ENCODE measurements around the gene UBE2H. TPM values are rescaled to one million over a fixed set of nuclear protein-coding genes. Genes with fewer than 3 reads are reported as not detected.

Gene UBE2H
- total RNA-seq, 1 donor from 2014 or later, result 194 TPM

DNA sequence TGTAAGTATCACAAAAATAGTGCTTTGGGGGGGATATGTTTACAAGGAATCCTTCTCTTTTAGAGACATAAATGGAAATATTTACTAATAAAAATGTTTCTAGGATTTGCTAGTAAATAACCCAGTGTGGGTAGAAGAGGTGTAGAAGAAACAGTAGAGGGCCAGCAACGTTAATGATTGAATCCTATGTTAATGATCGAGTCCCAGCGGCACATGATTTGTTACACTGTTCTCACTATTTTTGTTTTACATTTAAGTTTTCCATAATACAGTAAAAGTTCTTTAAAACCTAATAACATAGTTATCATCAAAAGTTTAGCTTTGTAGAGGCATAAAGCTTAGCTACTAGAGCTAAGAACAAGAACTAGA is 66.0 kb downstream of the UBE2H start:
- no peak overlapping the region for H2AFZ ChIP-seq (ENCODE audit: low read depth, low read length)
- H3K36me3 Mint-ChIP-seq (ENCODE audit: low read depth, unreplicated experiment), result peaks cover 7% of the 10 kb centered on the region
- H3K27me3 ChIP-seq (ENCODE audit: insufficient read depth, low read length), result no peaks in the 10 kb centered on the region
- H3K27me3 Mint-ChIP-seq (ENCODE audit: low read depth, unreplicated experiment), result no peaks in the 10 kb centered on the region
- H3K4me3 Mint-ChIP-seq (ENCODE audit: unreplicated experiment), result no peak overlapping the region
- FAIRE-seq (no peak), DNase-seq (ENCODE audit: low read depth) (no peak)
- no peak overlapping the region for H3K4me3 ChIP-seq (ENCODE audit: insufficient read depth, low read depth, low read length)
- peaks cover 67% of the 10 kb centered on the region for H4K20me1 ChIP-seq (ENCODE audit: insufficient read depth, low read length)
- H3K27ac ChIP-seq (ENCODE audit: low read depth, low read length), result no peak overlapping the region
- peaks cover 16% of the 10 kb centered on the region for H3K4me1 Mint-ChIP-seq (ENCODE audit: low read depth, unreplicated experiment)
- H3K9me3 Mint-ChIP-seq (ENCODE audit: unreplicated experiment), result peaks cover 1% of the 10 kb centered on the region
- peaks cover 75% of the 10 kb centered on the region for H3K79me2 ChIP-seq (ENCODE audit: insufficient read depth, low read length)
- no peak overlapping the region for H3K4me2 ChIP-seq (ENCODE audit: low read length)
- peaks cover 12% of the 10 kb centered on the region for H3K4me1 ChIP-seq (ENCODE audit: insufficient read depth, low read length)
- H3K27ac Mint-ChIP-seq (ENCODE audit: unreplicated experiment), result no peak overlapping the region
- no peak overlapping the region for H3K9ac ChIP-seq (ENCODE audit: low read length)
- H3K9me3 ChIP-seq (ENCODE audit: insufficient read depth, low read depth, low read length), result no peaks in the 10 kb centered on the region
- peaks cover 2% of the 10 kb centered on the region for H3K36me3 ChIP-seq (ENCODE audit: insufficient read depth, low read length)
- TF ChIP-seq, protein P1, sequence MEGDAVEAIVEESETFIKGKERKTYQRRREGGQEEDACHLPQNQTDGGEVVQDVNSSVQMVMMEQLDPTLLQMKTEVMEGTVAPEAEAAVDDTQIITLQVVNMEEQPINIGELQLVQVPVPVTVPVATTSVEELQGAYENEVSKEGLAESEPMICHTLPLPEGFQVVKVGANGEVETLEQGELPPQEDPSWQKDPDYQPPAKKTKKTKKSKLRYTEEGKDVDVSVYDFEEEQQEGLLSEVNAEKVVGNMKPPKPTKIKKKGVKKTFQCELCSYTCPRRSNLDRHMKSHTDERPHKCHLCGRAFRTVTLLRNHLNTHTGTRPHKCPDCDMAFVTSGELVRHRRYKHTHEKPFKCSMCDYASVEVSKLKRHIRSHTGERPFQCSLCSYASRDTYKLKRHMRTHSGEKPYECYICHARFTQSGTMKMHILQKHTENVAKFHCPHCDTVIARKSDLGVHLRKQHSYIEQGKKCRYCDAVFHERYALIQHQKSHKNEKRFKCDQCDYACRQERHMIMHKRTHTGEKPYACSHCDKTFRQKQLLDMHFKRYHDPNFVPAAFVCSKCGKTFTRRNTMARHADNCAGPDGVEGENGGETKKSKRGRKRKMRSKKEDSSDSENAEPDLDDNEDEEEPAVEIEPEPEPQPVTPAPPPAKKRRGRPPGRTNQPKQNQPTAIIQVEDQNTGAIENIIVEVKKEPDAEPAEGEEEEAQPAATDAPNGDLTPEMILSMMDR (IDR thresholded peaks at IDR 0.05; ENCODE audit: insufficient read depth, low read depth, low read length), result no peak
- no peak for TF ChIP-seq EZH2 (IDR thresholded peaks at IDR 0.05; ENCODE audit: insufficient read depth, low read length)

DNA sequence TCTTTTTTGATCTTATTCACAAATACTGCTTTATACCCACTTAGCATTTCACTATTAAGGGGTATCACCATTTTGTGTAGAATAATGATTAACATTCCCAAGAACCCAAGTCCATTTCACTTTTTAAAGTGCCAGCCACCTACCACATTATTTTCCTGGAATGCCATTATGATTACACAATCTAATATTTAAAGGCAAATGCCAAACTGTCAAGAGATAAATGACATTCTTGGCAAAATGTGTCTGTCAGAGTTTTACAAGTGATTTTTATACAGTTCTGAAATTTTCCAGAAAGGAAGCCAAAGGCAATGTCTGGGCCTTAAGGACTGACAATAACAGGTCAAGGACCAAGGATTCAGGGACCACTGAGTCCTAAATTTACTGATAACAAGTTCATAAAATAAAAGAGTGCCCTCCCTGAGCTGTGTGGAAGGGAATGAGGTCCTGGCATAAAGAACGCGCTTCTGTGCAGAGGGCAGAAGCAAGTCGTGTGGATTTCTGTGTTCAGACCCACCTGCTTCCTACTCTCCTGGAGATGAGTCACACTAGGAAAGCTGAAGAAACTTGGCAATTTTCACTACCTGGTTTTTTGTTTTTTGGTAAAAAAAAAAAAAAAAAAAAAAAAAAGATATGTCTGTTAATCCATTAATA is 66.5 kb downstream of the UBE2H start:
- peaks cover 75% of the 10 kb centered on the region for H3K79me2 ChIP-seq (ENCODE audit: insufficient read depth, low read length)
- FAIRE-seq, result no peak
- DNase-seq (ENCODE audit: low read depth), result no peak
- H3K27ac ChIP-seq (ENCODE audit: low read depth, low read length), result no peak overlapping the region
- H3K4me1 ChIP-seq (ENCODE audit: insufficient read depth, low read length), result peaks cover 14% of the 10 kb centered on the region
- H3K9ac ChIP-seq (ENCODE audit: low read length), result no peak overlapping the region
- no peaks in the 10 kb centered on the region for H3K27me3 Mint-ChIP-seq (ENCODE audit: low read depth, unreplicated experiment)
- no peaks in the 10 kb centered on the region for H3K27me3 ChIP-seq (ENCODE audit: insufficient read depth, low read length)
- H3K9me3 ChIP-seq (ENCODE audit: insufficient read depth, low read depth, low read length), result no peaks in the 10 kb centered on the region
- H3K36me3 ChIP-seq (ENCODE audit: insufficient read depth, low read length), result peaks cover 2% of the 10 kb centered on the region
- no peak overlapping the region for H3K4me3 ChIP-seq (ENCODE audit: insufficient read depth, low read depth, low read length)
- H3K4me3 Mint-ChIP-seq (ENCODE audit: unreplicated experiment), result no peak overlapping the region
- peaks cover 7% of the 10 kb centered on the region for H3K36me3 Mint-ChIP-seq (ENCODE audit: low read depth, unreplicated experiment)
- peaks cover 19% of the 10 kb centered on the region for H3K4me1 Mint-ChIP-seq (ENCODE audit: low read depth, unreplicated experiment)
- peaks cover 1% of the 10 kb centered on the region for H3K9me3 Mint-ChIP-seq (ENCODE audit: unreplicated experiment)
- no peak overlapping the region for H3K4me2 ChIP-seq (ENCODE audit: low read length)
- TF ChIP-seq, protein P1 (IDR thresholded peaks at IDR 0.05; ENCODE audit: insufficient read depth, low read depth, low read length), result no peak
- no peak for TF ChIP-seq EZH2 (IDR thresholded peaks at IDR 0.05; ENCODE audit: insufficient read depth, low read length)
- no peak overlapping the region for H3K27ac Mint-ChIP-seq (ENCODE audit: unreplicated experiment)
- H2AFZ ChIP-seq (ENCODE audit: low read depth, low read length), result no peak overlapping the region
- peaks cover 70% of the 10 kb centered on the region for H4K20me1 ChIP-seq (ENCODE audit: insufficient read depth, low read length)

DNA sequence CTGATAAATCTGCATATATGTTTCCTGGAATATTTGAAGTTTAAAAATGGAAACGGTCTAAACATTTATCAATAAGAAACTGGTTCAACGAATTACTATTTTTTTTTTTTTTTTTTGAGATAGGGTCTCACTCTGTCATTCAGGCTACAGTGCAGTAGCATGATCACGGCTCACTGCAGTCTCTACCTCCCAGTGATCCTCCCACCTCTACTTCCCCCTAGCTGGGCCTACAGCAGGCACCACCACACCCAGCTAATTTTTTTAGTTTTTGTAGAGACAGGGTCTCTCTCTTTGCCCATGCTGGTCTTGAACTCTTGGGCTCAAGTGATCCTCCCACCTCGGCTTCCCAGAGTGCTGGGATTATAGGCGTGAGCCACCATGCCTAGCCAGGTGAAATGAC is 68.3 kb downstream of the UBE2H start:
- H3K4me1 ChIP-seq (ENCODE audit: insufficient read depth, low read length), result peaks cover 14% of the 10 kb centered on the region
- DNase-seq (ENCODE audit: low read depth) (no peak), FAIRE-seq (no peak)
- peaks cover 2% of the 10 kb centered on the region for H3K36me3 ChIP-seq (ENCODE audit: insufficient read depth, low read length)
- Mint-ChIP-seq H3K27me3 (ENCODE audit: low read depth, unreplicated experiment) (no peaks in the 10 kb centered on the region), H3K4me3 (ENCODE audit: unreplicated experiment) (no peak overlapping the region), H3K36me3 (ENCODE audit: low read depth, unreplicated experiment) (peaks cover 11% of the 10 kb centered on the region), H3K4me1 (ENCODE audit: low read depth, unreplicated experiment) (peaks cover 21% of the 10 kb centered on the region), H3K27ac (ENCODE audit: unreplicated experiment) (no peak overlapping the region), H3K9me3 (ENCODE audit: unreplicated experiment) (peaks cover 1% of the 10 kb centered on the region)
- H3K27me3 ChIP-seq (ENCODE audit: insufficient read depth, low read length), result no peaks in the 10 kb centered on the region
- H3K27ac ChIP-seq (ENCODE audit: low read depth, low read length), result no peak overlapping the region
- H3K4me2 ChIP-seq (ENCODE audit: low read length), result no peak overlapping the region
- peaks cover 77% of the 10 kb centered on the region for H3K79me2 ChIP-seq (ENCODE audit: insufficient read depth, low read length)
- no peak overlapping the region for H3K9ac ChIP-seq (ENCODE audit: low read length)
- H3K4me3 ChIP-seq (ENCODE audit: insufficient read depth, low read depth, low read length), result no peak overlapping the region
- TF ChIP-seq, protein P1 (IDR thresholded peaks at IDR 0.05; ENCODE audit: insufficient read depth, low read depth, low read length), result no peak
- no peak for TF ChIP-seq EZH2 (IDR thresholded peaks at IDR 0.05; ENCODE audit: insufficient read depth, low read length)
- no peaks in the 10 kb centered on the region for H3K9me3 ChIP-seq (ENCODE audit: insufficient read depth, low read depth, low read length)
- peaks cover 67% of the 10 kb centered on the region for H4K20me1 ChIP-seq (ENCODE audit: insufficient read depth, low read length)
- H2AFZ ChIP-seq (ENCODE audit: low read depth, low read length), result no peak overlapping the region
